Neural progenitor cell (in vitro differentiated cells): Measurements from ENCODE around the gene PSPH. TPM values are rescaled to one million over a fixed set of nuclear protein-coding genes. Genes with fewer than 3 reads are reported as not detected.

Experiments
- DNase-seq: peaks from one replicate; pipeline ENCODE4 v3.0.0-alpha.2; 2016; ENCODE audit warnings: low spot score
- H2AFZ ChIP-seq: fragments of 200-600 bp; sonication (generic); replicated peaks from 2 replicates; pipeline ENCODE4 v1.6.1; 2016; ENCODE audit warnings: antibody characterized with exemption
- H3F3A ChIP-seq: fragments of 200-600 bp; sonication (generic); 2 replicates; pipeline ENCODE4 v1.6.1; 2016; ENCODE audit warnings: antibody characterized with exemption, low read depth
- H3K27ac ChIP-seq: fragments of 200-600 bp; sonication (generic); 2 replicates; pipeline ENCODE4 v1.5.1; 2016; ENCODE audit warnings: mild to moderate bottlenecking
- H3K27me3 ChIP-seq: fragments of 200-600 bp; sonication (generic); 2 replicates; pipeline ENCODE4 v1.6.1; 2016; ENCODE audit warnings: mild to moderate bottlenecking, moderate library complexity
- H3K36me3 ChIP-seq: fragments of 200-600 bp; sonication (generic); 2 replicates; pipeline ENCODE4 v1.5.1; 2016
- H3K4me1 ChIP-seq: fragments of 200-600 bp; sonication (generic); 2 replicates; pipeline ENCODE4 v1.6.1; 2016; ENCODE audit warnings: mixed run types
- H3K4me2 ChIP-seq: fragments of 200-600 bp; sonication (generic); 2 replicates; pipeline ENCODE4 v1.6.1; 2016
- H3K4me3 ChIP-seq: fragments of 200-600 bp; sonication (generic); 2 replicates; pipeline ENCODE4 v1.5.1; 2016
- H3K79me2 ChIP-seq: fragments of 200-600 bp; sonication (generic); 2 replicates; pipeline ENCODE4 v1.6.1; 2016; ENCODE audit warnings: low read depth
- H3K9ac ChIP-seq: fragments of 200-600 bp; sonication (generic); 2 replicates; pipeline ENCODE4 v1.6.1; 2016
- H3K9me3 ChIP-seq: fragments of 200-600 bp; sonication (generic); 2 replicates; pipeline ENCODE4 v1.5.1; 2016; ENCODE audit warnings: low read depth
- H4K20me1 ChIP-seq: fragments of 200-600 bp; sonication (generic); 2 replicates; pipeline ENCODE4 v1.6.1; 2016; ENCODE audit warnings: low read depth
- H3K27ac Mint-ChIP-seq: 3 replicates; pipeline ENCODE4 v1.8.0; 2021; ENCODE audit warnings: mixed read lengths
- H3K27me3 Mint-ChIP-seq: 2 replicates; pipeline ENCODE4 v1.8.0; 2022; ENCODE audit warnings: low read depth, mild to moderate bottlenecking, inconsistent platforms, moderate library complexity, mixed read lengths; ENCODE audit not compliant: insufficient read depth
- H3K36me3 Mint-ChIP-seq: 3 replicates; pipeline ENCODE4 v1.8.0; 2021; ENCODE audit warnings: mixed read lengths
- H3K4me1 Mint-ChIP-seq: 3 replicates; pipeline ENCODE4 v1.8.0; 2021; ENCODE audit warnings: mixed read lengths
- H3K4me3 Mint-ChIP-seq: 3 replicates; pipeline ENCODE4 v1.8.0; 2021; ENCODE audit warnings: mild to moderate bottlenecking, moderate library complexity, mixed read lengths
- H3K9me3 Mint-ChIP-seq: 3 replicates; pipeline ENCODE4 v1.8.0; 2020; ENCODE audit warnings: mixed read lengths
- EZH2 ChIP-seq: fragments of 200-600 bp; sonication (generic); IDR thresholded peaks from 2 replicates; pipeline ENCODE4 v1.6.1; 2017; ENCODE audit warnings: antibody characterized with exemption, mild to moderate bottlenecking, moderate library complexity
- EZH2phosphoT487 ChIP-seq: fragments of 200-600 bp; sonication (generic); IDR thresholded peaks from 2 replicates; pipeline ENCODE4 v1.6.1; 2017; ENCODE audit warnings: antibody characterized with exemption
- total RNA-seq: library from RNA; depleted of rRNA; stranded (reverse); fragments of >200 nt; gene quantifications from 2 replicates; pipeline ENCODE4 v1.2.3, GENCODE V29; 2015; ENCODE audit warnings: low replicate concordance
- TF ChIP-seq, protein P1 (sequence below): fragments of 200-600 bp; sonication (generic); IDR thresholded peaks from 2 replicates; pipeline ENCODE4 v1.5.1; 2017; ENCODE audit warnings: antibody characterized with exemption, mild to moderate bottlenecking

PSPH gene
- total RNA-seq, 1 donor from 2014 or later: 54.9 TPM

DNA sequence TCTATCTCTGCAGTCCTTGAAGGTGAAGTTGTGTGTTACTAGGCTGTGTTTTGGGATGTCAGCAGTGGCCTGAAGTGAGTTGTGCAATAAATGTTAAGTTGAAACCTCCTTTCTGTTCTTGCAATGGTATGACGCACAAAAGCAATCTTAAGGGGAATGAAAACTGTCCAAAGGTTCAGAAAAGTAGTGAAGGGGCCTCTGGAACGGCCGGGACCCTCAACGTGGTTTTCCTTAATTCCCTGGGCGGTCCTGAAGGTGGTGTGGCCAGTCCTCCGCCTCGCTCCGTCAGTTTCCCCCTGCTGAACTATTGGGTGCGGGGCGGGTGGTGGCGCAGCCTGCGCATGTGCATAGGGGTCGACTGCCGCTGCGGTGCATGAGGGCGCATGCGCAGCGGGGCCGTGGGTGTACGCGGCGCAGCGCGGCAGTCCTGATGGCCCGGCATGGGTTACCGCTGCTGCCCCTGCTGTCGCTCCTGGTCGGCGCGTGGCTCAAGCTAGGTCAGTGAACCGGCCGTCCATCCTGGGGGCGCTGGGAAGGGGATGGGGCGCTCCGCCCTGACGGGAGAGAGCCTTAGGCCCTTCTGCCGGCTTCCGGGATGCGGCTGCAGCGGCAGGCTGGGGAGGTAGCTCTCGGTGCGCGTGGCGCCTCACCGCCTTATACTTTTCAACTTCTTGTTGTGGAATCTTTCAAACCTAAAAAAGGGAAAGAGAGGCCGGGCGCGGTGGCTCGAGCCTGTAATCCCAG is 12.8 kb upstream of the PSPH start, which contains the start of gene SUMF2:
Gene SUMF2, plus strand, starts transcription at position 405 of the 744 bp plus-strand sequence. Its CDS starts 26 bp downstream, at position 431.
- Mint-ChIP-seq H3K27ac (peak within 1 kb of the TSS; percentile 83), H3K27me3 (no peaks in the 10 kb centered on the region), H3K9me3 (no peaks in the 10 kb centered on the region), H3K4me1 (peaks cover 4% of the 10 kb centered on the region), H3K36me3 (peaks cover 23% of the 10 kb centered on the region), H3K4me3 (peak within 1 kb of the TSS; percentile 93)
- H2AFZ ChIP-seq: peak within 1 kb of the TSS; percentile 71
- H3K4me3 ChIP-seq: peak within 1 kb of the TSS; percentile 78
- peak; percentile 97 for DNase-seq
- peak within 1 kb of the TSS; percentile 81 for H3K27ac ChIP-seq
- TF ChIP-seq EZH2: no peak
- TF ChIP-seq, protein P1, sequence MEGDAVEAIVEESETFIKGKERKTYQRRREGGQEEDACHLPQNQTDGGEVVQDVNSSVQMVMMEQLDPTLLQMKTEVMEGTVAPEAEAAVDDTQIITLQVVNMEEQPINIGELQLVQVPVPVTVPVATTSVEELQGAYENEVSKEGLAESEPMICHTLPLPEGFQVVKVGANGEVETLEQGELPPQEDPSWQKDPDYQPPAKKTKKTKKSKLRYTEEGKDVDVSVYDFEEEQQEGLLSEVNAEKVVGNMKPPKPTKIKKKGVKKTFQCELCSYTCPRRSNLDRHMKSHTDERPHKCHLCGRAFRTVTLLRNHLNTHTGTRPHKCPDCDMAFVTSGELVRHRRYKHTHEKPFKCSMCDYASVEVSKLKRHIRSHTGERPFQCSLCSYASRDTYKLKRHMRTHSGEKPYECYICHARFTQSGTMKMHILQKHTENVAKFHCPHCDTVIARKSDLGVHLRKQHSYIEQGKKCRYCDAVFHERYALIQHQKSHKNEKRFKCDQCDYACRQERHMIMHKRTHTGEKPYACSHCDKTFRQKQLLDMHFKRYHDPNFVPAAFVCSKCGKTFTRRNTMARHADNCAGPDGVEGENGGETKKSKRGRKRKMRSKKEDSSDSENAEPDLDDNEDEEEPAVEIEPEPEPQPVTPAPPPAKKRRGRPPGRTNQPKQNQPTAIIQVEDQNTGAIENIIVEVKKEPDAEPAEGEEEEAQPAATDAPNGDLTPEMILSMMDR: peak; percentile 34
- H3K9me3 ChIP-seq: no peaks in the 10 kb centered on the region
- no peaks in the 10 kb centered on the region for H3K4me1 ChIP-seq
- H3K36me3 ChIP-seq: peaks cover 28% of the 10 kb centered on the region
- no peaks in the 10 kb centered on the region for H3K27me3 ChIP-seq
- peaks cover 33% of the 10 kb centered on the region for H3K79me2 ChIP-seq
- peaks cover 19% of the 10 kb centered on the region for H4K20me1 ChIP-seq
- H3K4me2 ChIP-seq: peak within 1 kb of the TSS; percentile 77
- peak within 1 kb of the TSS; percentile 63 for H3K9ac ChIP-seq
- peaks cover 54% of the 10 kb centered on the region for H3F3A ChIP-seq

DNA sequence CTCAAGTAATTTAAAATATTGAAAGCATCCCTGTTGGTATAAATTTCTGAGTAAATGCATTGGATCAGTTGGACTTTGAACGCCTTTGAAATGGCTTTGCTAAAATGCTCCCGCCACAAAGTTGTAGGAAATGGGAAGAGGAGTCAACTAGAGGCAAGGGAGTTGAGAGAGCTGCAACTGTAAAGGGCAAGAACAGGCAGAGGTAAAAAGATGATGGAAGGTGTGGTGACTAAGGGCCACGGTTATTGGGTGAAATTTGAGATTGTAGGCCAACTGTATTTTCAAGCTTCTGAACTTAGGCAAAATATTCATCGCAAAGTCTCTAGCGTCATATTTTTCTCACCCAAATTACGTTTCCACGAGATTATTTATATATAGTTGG is 12.2 kb upstream of the PSPH start:
- no peaks in the 10 kb centered on the region for H3K9me3 ChIP-seq
- peaks cover 32% of the 10 kb centered on the region for H3K36me3 ChIP-seq
- peaks cover 39% of the 10 kb centered on the region for H3K79me2 ChIP-seq
- peak overlapping the region; percentile 7 for H3K27ac ChIP-seq
- peaks cover 4% of the 10 kb centered on the region for H3K4me1 Mint-ChIP-seq
- H3K27ac Mint-ChIP-seq: no peak overlapping the region
- peak overlapping the region; percentile 93 for H3K4me3 Mint-ChIP-seq
- H3K4me1 ChIP-seq: no peaks in the 10 kb centered on the region
- no peaks in the 10 kb centered on the region for H3K9me3 Mint-ChIP-seq
- H2AFZ ChIP-seq: no peak overlapping the region
- TF ChIP-seq EZH2phosphoT487: no peak
- no peak for TF ChIP-seq EZH2
- TF ChIP-seq, protein P1: no peak
- peaks cover 19% of the 10 kb centered on the region for H4K20me1 ChIP-seq
- no peaks in the 10 kb centered on the region for H3K27me3 Mint-ChIP-seq
- peak overlapping the region; percentile 78 for H3K4me3 ChIP-seq
- no peak for DNase-seq
- no peak overlapping the region for H3K9ac ChIP-seq
- peaks cover 21% of the 10 kb centered on the region for H3K36me3 Mint-ChIP-seq
- H3K4me2 ChIP-seq: peak overlapping the region; percentile 77
- H3K27me3 ChIP-seq: no peaks in the 10 kb centered on the region
- peaks cover 57% of the 10 kb centered on the region for H3F3A ChIP-seq

DNA sequence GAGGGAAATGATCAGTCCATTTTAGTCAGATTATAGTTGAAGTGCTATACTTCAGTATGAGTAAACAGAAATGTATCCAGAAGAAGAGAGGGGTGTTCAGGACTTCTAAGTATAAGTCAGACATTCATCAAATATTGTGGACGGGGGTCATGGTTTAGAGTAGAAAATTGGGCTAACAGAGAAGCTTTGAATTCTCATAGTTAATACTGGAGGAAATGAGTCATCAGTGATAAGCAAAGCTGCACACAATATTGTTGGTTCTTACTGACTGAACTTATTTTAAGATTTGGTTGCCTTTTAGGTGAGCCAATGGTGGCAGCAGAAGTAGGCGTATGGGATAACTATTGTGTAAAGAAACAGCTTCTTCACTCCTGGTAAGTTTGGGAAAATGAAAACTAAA is 11.1 kb upstream of the PSPH start:
- Histone ChIP-seq H3K9ac (no peak overlapping the region), H3K4me2 (no peak overlapping the region), H3K27me3 (no peaks in the 10 kb centered on the region), H3F3A (peaks cover 65% of the 10 kb centered on the region), H3K36me3 (peaks cover 40% of the 10 kb centered on the region), H2AFZ (no peak overlapping the region), H3K9me3 (no peaks in the 10 kb centered on the region), H3K4me1 (no peaks in the 10 kb centered on the region), H3K4me3 (no peak overlapping the region), H3K79me2 (peaks cover 48% of the 10 kb centered on the region), H4K20me1 (peaks cover 19% of the 10 kb centered on the region), H3K27ac (no peak overlapping the region)
- Mint-ChIP-seq H3K4me1 (peaks cover 4% of the 10 kb centered on the region), H3K36me3 (peaks cover 25% of the 10 kb centered on the region), H3K27me3 (no peaks in the 10 kb centered on the region), H3K4me3 (no peak overlapping the region), H3K9me3 (no peaks in the 10 kb centered on the region), H3K27ac (no peak overlapping the region)
- DNase-seq: no peak
- no peak for TF ChIP-seq EZH2
- TF ChIP-seq, protein P1: no peak
- no peak for TF ChIP-seq EZH2phosphoT487
